Measurements from ENCODE around the gene RHBDL3.

GRCh38 chr17:32268734-32269288, 3.2 kb downstream of the RHBDL3 start:
- no peak for TF ChIP-seq CTCF (IDR thresholded peaks at IDR 0.05; ENCODE audit: low read depth, low read length, missing input control)
- no peak for TF ChIP-seq HNF4A (conservative IDR thresholded peaks at IDR 0.05)
- no peak for TF ChIP-seq EGR1 (IDR thresholded peaks at IDR 0.05; ENCODE audit: low read depth in 2 of 2)
- TF ChIP-seq REST (IDR thresholded peaks at IDR 0.05): no peak
- no peak for TF ChIP-seq TAF1 (conservative IDR thresholded peaks at IDR 0.05)
- no peak for TF ChIP-seq SP1 (IDR thresholded peaks at IDR 0.05)
- TF ChIP-seq ATF3 (IDR thresholded peaks at IDR 0.05): no peak
- TF ChIP-seq YY1 (IDR thresholded peaks at IDR 0.05): no peak
- TF ChIP-seq RXRA (IDR thresholded peaks at IDR 0.05): no peak
